GM12874 (cell line): ENCODE measurements around the gene CELF6.

Experiments
- CTCF ChIP-seq: IDR thresholded peaks from 2 replicates; pipeline ENCODE4 v1.5.1; 2011; ENCODE audit warnings: low read depth, mild to moderate bottlenecking, control low read depth, low read length, moderate library complexity; ENCODE audit not compliant: insufficient read depth

The CELF6 gene

GRCh38 chr15:72281713-72282112, 38.2 kb downstream of the CELF6 start:
- no peak for TF ChIP-seq CTCF

- no peak for TF ChIP-seq CTCF
Measured at GRCh38 chr15:72280751-72281150, 39.2 kb downstream of the CELF6 start.

GRCh38 chr15:72278737-72279136, 41.2 kb downstream of the CELF6 start:
- TF ChIP-seq CTCF: no peak

GRCh38 chr15:72276326-72276700, 43.6 kb downstream of the CELF6 start:
- TF ChIP-seq CTCF: no peak

- TF ChIP-seq CTCF: no peak
Measured at GRCh38 chr15:72272997-72273352, 47.0 kb downstream of the CELF6 start.

GRCh38 chr15:72272213-72272996, 47.6 kb downstream of the CELF6 start, which contains the start of gene PARP6:
PARP6 (minus strand) TSS chr15:72272554; CDS start chr15:72267477, 5,077 bp downstream.
- TF ChIP-seq CTCF: peak; percentile 61

GRCh38 chr15:72271895-72272212, 48.1 kb downstream of the CELF6 start:
- no peak for TF ChIP-seq CTCF

- no peak for TF ChIP-seq CTCF
Measured at GRCh38 chr15:72271221-72271620, 48.7 kb downstream of the CELF6 start.
